Measurements from ENCODE around the gene FMNL3. TPM values are rescaled to one million over a fixed set of nuclear protein-coding genes. Genes with fewer than 3 reads are reported as not detected.

FMNL3 gene
- total and polyA plus RNA-seq, 2 of the 13 experiments (the other 11 are each of a cell fraction or from before 2014, with no cell fraction given), result 0.44 to 1.1 TPM

DNA sequence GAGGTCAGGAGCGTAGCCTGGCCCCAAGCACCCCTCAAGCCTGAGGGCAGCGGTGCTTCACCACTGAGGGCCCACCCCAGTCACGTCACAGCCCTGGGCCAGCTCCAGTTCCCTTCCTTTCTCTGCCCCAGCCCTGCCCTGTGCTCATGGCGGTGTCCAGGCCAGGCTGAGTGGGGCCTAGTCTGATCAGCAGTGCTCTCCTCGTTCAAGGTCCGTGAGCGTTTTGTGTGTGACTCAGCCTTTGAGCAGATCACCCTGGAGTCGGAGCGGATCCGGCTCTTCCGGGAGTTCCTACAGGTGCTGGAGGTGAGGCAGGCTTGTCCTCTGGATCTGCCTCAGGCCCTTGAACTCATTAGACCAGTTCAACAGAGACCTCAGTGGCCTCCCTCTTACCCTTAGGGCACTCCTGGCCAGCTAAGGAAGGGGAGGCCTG is 64.8 kb downstream of the FMNL3 start (continued):
- TF ChIP-seq, protein P1, sequence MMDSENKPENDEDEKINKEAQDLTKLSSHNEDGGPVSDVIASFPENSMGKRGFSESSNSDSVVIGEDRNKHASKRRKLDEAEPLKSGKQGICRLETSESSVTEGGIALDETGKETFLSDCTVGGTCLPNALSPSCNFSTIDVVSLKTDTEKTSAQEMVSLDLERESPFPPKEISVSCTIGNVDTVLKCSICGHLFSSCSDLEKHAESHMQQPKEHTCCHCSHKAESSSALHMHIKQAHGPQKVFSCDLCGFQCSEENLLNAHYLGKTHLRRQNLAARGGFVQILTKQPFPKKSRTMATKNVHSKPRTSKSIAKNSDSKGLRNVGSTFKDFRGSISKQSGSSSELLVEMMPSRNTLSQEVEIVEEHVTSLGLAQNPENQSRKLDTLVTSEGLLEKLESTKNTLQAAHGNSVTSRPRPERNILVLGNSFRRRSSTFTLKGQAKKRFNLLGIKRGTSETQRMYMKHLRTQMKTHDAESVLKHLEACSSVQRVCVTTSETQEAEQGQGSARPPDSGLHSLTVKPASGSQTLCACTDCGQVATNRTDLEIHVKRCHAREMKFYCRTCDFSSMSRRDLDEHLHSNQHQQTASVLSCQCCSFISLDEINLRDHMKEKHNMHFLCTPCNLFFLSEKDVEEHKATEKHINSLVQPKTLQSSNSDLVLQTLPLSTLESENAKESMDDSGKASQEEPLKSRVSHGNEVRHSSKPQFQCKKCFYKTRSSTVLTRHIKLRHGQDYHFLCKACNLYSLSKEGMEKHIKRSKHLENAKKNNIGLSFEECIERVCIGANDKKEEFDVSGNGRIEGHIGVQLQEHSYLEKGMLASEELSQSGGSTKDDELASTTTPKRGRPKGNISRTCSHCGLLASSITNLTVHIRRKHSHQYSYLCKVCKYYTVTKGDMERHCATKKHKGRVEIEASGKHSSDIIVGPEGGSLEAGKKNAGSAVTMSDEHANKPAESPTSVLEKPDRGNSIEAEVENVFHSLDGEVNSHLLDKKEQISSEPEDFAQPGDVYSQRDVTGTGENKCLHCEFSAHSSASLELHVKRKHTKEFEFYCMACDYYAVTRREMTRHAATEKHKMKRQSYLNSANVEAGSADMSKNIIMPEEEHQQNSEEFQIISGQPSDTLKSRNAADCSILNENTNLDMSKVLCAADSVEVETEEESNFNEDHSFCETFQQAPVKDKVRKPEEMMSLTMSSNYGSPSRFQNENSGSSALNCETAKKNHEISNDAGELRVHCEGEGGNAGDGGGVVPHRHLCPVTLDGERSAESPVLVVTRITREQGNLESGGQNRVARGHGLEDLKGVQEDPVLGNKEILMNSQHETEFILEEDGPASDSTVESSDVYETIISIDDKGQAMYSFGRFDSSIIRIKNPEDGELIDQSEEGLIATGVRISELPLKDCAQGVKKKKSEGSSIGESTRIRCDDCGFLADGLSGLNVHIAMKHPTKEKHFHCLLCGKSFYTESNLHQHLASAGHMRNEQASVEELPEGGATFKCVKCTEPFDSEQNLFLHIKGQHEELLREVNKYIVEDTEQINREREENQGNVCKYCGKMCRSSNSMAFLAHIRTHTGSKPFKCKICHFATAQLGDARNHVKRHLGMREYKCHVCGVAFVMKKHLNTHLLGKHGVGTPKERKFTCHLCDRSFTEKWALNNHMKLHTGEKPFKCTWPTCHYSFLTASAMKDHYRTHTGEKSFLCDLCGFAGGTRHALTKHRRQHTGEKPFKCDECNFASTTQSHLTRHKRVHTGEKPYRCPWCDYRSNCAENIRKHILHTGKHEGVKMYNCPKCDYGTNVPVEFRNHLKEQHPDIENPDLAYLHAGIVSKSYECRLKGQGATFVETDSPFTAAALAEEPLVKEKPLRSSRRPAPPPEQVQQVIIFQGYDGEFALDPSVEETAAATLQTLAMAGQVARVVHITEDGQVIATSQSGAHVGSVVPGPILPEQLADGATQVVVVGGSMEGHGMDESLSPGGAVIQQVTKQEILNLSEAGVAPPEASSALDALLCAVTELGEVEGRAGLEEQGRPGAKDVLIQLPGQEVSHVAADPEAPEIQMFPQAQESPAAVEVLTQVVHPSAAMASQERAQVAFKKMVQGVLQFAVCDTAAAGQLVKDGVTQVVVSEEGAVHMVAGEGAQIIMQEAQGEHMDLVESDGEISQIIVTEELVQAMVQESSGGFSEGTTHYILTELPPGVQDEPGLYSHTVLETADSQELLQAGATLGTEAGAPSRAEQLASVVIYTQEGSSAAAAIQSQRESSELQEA (CRISPR knock-in tag; IDR thresholded peaks at IDR 0.05; ENCODE audit: not compliant biosample characterization), result peak; percentile 52
- TF ChIP-seq, protein P2, sequence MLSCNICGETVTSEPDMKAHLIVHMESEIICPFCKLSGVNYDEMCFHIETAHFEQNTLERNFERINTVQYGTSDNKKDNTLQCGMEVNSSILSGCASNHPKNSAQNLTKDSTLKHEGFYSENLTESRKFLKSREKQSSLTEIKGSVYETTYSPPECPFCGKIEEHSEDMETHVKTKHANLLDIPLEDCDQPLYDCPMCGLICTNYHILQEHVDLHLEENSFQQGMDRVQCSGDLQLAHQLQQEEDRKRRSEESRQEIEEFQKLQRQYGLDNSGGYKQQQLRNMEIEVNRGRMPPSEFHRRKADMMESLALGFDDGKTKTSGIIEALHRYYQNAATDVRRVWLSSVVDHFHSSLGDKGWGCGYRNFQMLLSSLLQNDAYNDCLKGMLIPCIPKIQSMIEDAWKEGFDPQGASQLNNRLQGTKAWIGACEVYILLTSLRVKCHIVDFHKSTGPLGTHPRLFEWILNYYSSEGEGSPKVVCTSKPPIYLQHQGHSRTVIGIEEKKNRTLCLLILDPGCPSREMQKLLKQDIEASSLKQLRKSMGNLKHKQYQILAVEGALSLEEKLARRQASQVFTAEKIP (CRISPR knock-in tag; IDR thresholded peaks at IDR 0.05; ENCODE audit: borderline replicate concordance), result no peak
- TF ChIP-seq NBN (conservative IDR thresholded peaks at IDR 0.05) (no peak), ZEB1 (IDR thresholded peaks at IDR 0.05; ENCODE audit: insufficient replicate concordance, low read depth) (peak; percentile 55), SOX13 (IDR thresholded peaks at IDR 0.05) (no peak), SOX13 (CRISPR knock-in tag; conservative IDR thresholded peaks at IDR 0.05 in 1 of 2, IDR thresholded peaks at IDR 0.05 in 1 of 2) (0 out of 4 replicates have a peak, but pooled peaks of 1 of the 2 experiments have one; percentile 12), ZBTB49 (CRISPR knock-in tag; IDR thresholded peaks at IDR 0.05; ENCODE audit: borderline replicate concordance) (no peak), ZNF274 (CRISPR knock-in tag; IDR thresholded peaks at IDR 0.05) (0 out of 2 replicates have a peak, but pooled peaks have one; percentile 73), GATAD2A (CRISPR knock-in tag; IDR thresholded peaks at IDR 0.05) (peak; percentile 73), IRF1 (CRISPR knock-in tag; IDR thresholded peaks at IDR 0.05; ENCODE audit: low read depth) (no peak), TCF7 (IDR thresholded peaks at IDR 0.05; ENCODE audit: low read depth) (no peak), BRCA1 (CRISPR knock-in tag; IDR thresholded peaks at IDR 0.05) (0 out of 2 replicates have a peak, but pooled peaks have one; percentile 36), ZNF549 (CRISPR knock-in tag; IDR thresholded peaks at IDR 0.05) (no peak), ZKSCAN8 (CRISPR knock-in tag; IDR thresholded peaks at IDR 0.05; ENCODE audit: borderline replicate concordance) (no peak), GABPA (IDR thresholded peaks at IDR 0.05; ENCODE audit: low read depth, low read length) (no peak), GABPA (CRISPR knock-in tag; IDR thresholded peaks at IDR 0.05; ENCODE audit: low read depth) (peak; percentile 54), ZC3H13 (CRISPR knock-in tag; IDR thresholded peaks at IDR 0.05) (no peak), RFX1 (IDR thresholded peaks at IDR 0.05) (no peak), MXI1 (IDR thresholded peaks at IDR 0.05; ENCODE audit: borderline replicate concordance, low read depth, low read length) (no peak; the same call in 2 of the 3 replicates)
